GM12874 (cell line): ENCODE measurements around the gene SOS1.

ENCODE experiments used
- TF ChIP-seq, protein P1 (sequence below): IDR thresholded peaks from 2 replicates; pipeline ENCODE4 v1.5.1; 2011; ENCODE audit warnings: low read depth, mild to moderate bottlenecking, control low read depth, low read length, moderate library complexity; ENCODE audit not compliant: insufficient read depth

Gene SOS1

DNA sequence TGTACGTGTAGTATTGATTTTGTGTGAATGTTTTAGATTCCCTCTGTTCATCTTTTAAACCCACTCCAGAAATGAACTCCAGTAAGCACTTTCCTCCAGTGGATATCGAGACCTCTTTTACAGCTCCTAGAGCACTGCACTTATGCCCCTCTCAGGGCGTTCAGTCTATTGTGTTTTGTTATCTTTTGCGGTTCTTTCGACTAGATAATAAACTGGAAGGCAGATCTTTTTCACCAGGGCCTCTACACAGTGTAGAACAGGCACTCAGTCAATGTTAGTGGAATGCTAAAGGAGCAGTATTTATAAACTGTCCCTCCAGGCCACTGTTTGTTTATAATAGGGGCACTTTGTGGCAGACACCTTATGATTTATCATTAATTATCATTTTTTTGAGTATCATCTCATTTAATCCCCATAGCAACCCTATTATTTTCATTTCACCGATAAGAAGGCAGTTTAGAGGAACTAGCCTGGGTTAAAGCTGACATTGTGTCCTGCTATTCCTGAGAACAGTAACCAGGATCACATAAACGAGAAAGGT is 742 bp upstream of the SOS1 start:
- TF ChIP-seq, protein P1, sequence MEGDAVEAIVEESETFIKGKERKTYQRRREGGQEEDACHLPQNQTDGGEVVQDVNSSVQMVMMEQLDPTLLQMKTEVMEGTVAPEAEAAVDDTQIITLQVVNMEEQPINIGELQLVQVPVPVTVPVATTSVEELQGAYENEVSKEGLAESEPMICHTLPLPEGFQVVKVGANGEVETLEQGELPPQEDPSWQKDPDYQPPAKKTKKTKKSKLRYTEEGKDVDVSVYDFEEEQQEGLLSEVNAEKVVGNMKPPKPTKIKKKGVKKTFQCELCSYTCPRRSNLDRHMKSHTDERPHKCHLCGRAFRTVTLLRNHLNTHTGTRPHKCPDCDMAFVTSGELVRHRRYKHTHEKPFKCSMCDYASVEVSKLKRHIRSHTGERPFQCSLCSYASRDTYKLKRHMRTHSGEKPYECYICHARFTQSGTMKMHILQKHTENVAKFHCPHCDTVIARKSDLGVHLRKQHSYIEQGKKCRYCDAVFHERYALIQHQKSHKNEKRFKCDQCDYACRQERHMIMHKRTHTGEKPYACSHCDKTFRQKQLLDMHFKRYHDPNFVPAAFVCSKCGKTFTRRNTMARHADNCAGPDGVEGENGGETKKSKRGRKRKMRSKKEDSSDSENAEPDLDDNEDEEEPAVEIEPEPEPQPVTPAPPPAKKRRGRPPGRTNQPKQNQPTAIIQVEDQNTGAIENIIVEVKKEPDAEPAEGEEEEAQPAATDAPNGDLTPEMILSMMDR: no peak

DNA sequence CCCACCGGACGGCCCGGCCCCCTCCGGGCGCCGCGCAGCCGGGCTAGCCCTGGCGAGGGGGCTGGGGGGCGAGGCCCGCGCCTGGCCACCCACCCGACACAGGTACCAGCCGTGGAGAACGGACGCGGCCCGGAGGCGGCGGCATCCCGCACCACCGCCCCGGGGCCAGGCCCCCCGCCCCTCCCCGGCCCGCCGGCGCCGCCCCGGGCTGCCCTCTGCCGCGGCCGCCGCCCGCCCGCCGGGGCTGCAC is 405 bp downstream of the SOS1 start:
- TF ChIP-seq, protein P1: no peak

DNA sequence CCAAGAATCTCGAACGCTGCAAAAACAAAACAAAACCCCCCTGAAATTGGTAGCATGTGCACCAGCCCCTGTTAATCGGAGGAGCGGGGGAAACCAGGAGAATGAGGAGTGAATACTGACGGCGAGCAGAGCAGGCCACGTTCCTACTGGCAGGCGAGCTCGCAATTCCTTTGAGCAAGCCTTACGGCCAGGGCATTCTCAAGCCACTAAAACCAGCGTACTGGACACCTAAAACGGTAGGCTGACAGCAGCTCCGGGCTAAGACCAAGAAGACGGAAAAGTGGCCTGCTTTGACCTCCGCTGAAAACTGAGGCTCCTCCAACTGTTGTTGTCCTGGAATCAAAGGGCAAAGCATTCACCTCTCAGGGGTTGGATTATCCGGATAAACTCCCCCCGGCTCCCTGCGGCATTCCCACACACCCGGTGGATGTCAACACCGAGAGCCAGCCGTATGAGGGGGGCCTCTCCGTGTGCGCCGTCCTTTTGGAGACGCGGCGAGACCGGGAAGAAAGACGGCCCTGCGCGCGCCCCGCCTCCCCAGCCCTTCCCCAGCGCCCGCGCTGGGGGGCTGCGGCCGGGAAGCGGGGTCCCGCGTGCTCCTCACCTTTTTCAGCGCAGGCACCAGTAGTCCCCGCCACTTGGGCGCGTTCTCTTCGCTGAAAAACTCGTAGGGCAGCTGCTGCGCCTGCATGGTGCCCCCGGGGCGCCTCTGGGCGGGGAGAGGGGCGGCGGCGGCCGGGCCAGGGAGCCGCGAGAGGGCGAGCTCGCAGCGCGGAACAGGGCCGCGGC is 925 bp downstream of the SOS1 start:
- TF ChIP-seq, protein P1: peak; percentile 36

DNA sequence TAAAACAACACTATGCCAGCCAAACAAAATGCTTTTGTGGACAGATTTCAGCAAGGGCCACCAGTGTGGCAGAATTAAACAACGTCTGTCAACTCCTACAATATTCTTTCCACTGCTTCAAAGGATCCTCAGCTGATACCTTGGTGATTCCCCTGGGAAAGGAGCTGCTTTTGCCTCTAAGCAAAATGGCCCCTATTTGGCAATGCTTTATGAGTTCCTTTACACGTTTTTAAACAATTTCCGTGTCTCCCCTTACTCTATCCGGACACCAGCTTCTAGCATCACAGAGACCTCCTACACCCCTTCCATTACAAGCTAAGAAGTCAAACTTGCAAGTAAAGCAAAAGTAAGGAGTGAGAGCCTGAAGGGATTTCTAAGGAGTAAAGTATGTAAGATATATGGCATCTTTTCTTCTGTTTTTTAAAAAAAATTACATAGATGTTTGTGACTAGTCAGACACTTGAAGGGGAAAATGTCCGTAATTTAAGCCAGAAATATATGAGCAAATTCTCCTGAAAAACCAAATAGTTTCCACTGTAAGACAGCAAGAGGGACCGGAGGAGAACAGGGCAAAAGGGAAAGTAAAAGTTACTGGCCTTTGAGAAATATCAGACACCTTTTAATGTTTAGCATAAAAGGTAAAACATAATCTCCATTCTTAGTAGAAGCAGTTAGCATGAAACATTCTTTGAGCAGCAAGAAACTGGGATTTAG is 1.9 kb downstream of the SOS1 start:
- TF ChIP-seq, protein P1: no peak

DNA sequence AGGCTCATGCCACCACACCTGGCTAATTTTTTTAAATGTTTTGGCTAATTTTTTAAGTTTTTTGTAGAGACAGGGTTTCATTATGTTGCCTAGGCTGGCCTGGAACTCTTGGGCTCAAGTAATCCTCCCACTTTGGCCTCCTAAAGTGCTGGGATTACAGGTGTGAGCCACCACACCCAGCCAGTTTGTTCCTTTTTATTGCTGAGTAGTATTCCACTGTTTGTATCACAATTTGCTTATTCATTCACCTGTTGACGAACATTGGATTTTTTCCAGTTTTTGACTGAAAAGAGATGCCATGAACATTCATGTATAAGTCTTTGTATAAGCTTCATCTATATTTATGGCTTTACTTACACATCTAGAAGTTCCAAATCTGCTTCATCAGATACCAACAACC is 5.3 kb downstream of the SOS1 start:
- TF ChIP-seq, protein P1: no peak

DNA sequence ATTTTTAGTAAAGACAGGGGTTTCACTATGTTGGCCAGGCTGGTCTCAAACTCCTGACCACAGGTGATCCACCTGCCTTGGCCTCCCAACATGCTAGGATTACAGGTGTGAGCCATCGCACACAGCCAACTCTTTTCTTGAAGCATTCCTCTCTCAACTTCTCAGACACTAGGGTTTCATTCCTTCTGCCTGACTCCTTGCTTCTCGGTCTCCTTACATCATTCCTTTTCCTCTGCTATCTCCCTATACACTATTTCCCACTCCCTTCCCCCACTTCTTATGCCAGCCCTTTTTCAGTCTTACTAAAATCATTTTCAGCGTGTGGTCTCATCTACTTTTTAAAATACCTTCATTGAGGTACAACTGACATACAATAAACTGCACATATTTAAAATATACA is 6.1 kb downstream of the SOS1 start:
- TF ChIP-seq, protein P1: no peak

DNA sequence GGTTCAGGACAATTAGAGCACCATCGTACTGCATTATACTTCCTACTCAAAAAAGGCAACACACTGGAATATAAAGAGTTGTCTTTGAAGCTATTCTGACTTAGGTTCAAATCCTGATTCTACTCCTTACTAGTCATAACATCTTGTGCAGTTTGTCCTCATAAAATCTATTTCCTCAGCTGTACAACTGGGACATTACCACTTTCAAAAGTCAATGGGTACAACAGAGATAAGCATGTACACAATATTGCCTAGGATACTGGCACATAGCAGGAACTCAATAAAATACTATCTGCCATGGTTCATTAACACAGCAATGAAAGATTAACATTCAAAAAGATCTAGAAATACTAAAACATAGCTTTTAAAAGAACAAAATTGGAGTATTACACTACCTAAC is 11.3 kb downstream of the SOS1 start:
- TF ChIP-seq, protein P1: no peak
